Neuronal stem cell (in vitro differentiated cells): ENCODE measurements around the gene MEG3.

Source experiments
- DNase-seq: peaks from one replicate; pipeline ENCODE4 v3.0.0-alpha.2; 2013; ENCODE audit warnings: low spot score
- H2AFZ ChIP-seq: one replicate; pipeline ENCODE4 v1.6.1; 2013; ENCODE audit warnings: mild to moderate bottlenecking, low read length, inconsistent platforms
- H2AK5ac ChIP-seq: 2 replicates; pipeline ENCODE4 v1.6.1; 2013; ENCODE audit warnings: low read depth, mild to moderate bottlenecking, inconsistent platforms, low read length, moderate library complexity, mixed read lengths
- H2BK120ac ChIP-seq: 2 replicates; pipeline ENCODE4 v1.6.1; 2013; ENCODE audit warnings: low read depth, mild to moderate bottlenecking, inconsistent platforms, low read length, moderate library complexity, mixed read lengths
- H2BK12ac ChIP-seq: one replicate; pipeline ENCODE4 v1.6.1; 2013; ENCODE audit warnings: low read length, inconsistent platforms
- H2BK15ac ChIP-seq: 2 replicates; pipeline ENCODE4 v1.6.1; 2013; ENCODE audit warnings: mild to moderate bottlenecking, low read length, inconsistent platforms, mixed read lengths
- H2BK5ac ChIP-seq: one replicate; pipeline ENCODE4 v1.6.1; 2013; ENCODE audit warnings: inconsistent platforms, mild to moderate bottlenecking, low read length, moderate library complexity
- H3K14ac ChIP-seq: one replicate; pipeline ENCODE4 v1.6.1; 2013; ENCODE audit warnings: low read length, inconsistent platforms
- H3K18ac ChIP-seq: 2 replicates; pipeline ENCODE4 v1.6.1; 2013; ENCODE audit warnings: low read length, inconsistent platforms
- H3K23ac ChIP-seq: 2 replicates; pipeline ENCODE4 v1.6.1; 2013; ENCODE audit warnings: low read depth, mild to moderate bottlenecking, mixed read lengths, low read length, inconsistent platforms; ENCODE audit not compliant: poor library complexity
- H3K27ac ChIP-seq: replicated peaks from 3 replicates; pipeline ENCODE4 v1.5.1; 2013; ENCODE audit warnings: low read length, inconsistent platforms
- H3K27me3 ChIP-seq, 3 experiments: 2 replicates each; pipeline ENCODE4 v1.6.1; 2013; ENCODE audit warnings: low read length in 3 of 3, mild to moderate bottlenecking in 2 of 3, inconsistent platforms in 1 of 3, low read depth in 1 of 3, mixed read lengths in 1 of 3, moderate library complexity in 1 of 3; ENCODE audit not compliant: control insufficient read depth in 3 of 3, insufficient read depth in 3 of 3
- H3K36me3 ChIP-seq, 2 donors: replicated peaks in 1 of 2; 2 replicates each; pipeline ENCODE4 v1.6.1; 2013; ENCODE audit warnings: low read length in 2 of 2; ENCODE audit not compliant: control insufficient read depth in 2 of 2, insufficient read depth in 2 of 2
- H3K4ac ChIP-seq: 2 replicates; pipeline ENCODE4 v1.6.1; 2013; ENCODE audit warnings: inconsistent platforms, mild to moderate bottlenecking, low read length, moderate library complexity
- H3K4me1 ChIP-seq, 2 donors: 1 replicate in 1 of 2; 2 replicates in 1 of 2; pipeline ENCODE4 v1.6.1; 2013; ENCODE audit warnings: low read length in 2 of 2, low read depth in 1 of 2; ENCODE audit not compliant: control insufficient read depth in 2 of 2, insufficient read depth in 1 of 2
- H3K4me2 ChIP-seq: one replicate; pipeline ENCODE4 v1.6.1; 2013; ENCODE audit warnings: mild to moderate bottlenecking, low read length, inconsistent platforms; ENCODE audit not compliant: insufficient read depth, poor library complexity, severe bottlenecking
- H3K4me3 ChIP-seq, 2 donors: 2 replicates each; pipeline ENCODE4 v1.5.1; 2013; ENCODE audit warnings: low read length in 2 of 2, mild to moderate bottlenecking in 2 of 2, inconsistent platforms in 1 of 2, moderate library complexity in 1 of 2
- H3K79me1 ChIP-seq: one replicate; pipeline ENCODE4 v1.6.1; 2013; ENCODE audit warnings: low read depth, mild to moderate bottlenecking, inconsistent platforms, low read length, moderate library complexity
- H3K9ac ChIP-seq: one replicate; pipeline ENCODE4 v1.6.1; 2013; ENCODE audit warnings: mild to moderate bottlenecking, low read depth, low read length, inconsistent platforms; ENCODE audit not compliant: poor library complexity
- H3K9me3 ChIP-seq, 2 donors: replicated peaks in 1 of 2; 2 replicates each; pipeline versions ENCODE3 to v1.6.1; 2013; ENCODE audit warnings: low read length in 2 of 2, mild to moderate bottlenecking in 2 of 2, inconsistent platforms in 1 of 2, low read depth in 1 of 2, mixed read lengths in 1 of 2, moderate library complexity in 1 of 2; ENCODE audit not compliant: control insufficient read depth in 2 of 2, insufficient read depth in 1 of 2
- H4K8ac ChIP-seq: one replicate; pipeline ENCODE4 v1.6.1; 2013; ENCODE audit warnings: low read depth, mild to moderate bottlenecking, inconsistent platforms, low read length, moderate library complexity
- H4K91ac ChIP-seq: one replicate; pipeline ENCODE4 v1.6.1; 2013; ENCODE audit warnings: low read length, low read depth, mild to moderate bottlenecking, inconsistent platforms; ENCODE audit not compliant: poor library complexity
- WGBS, 2 donors: extraction: QIAGEN DNeasy Blood & Tissue Kit; methylation state at CpG; one replicate each; pipeline ENCODE4 v1.1.7; 2013; ENCODE audit warnings: missing lambda C conversion rate in 2 of 2, mixed read lengths in 1 of 2; ENCODE audit not compliant: insufficient read length in 2 of 2, insufficient replicate concordance in 1 of 2; ENCODE audit errors: extremely low coverage in 2 of 2; 5-methylcytosine and 5-hydroxymethylcytosine counted together

Gene MEG3

GRCh38 chr14:100824091-100824551 lies 1.8 kb upstream of the MEG3 start:
- H3K4me1 ChIP-seq: peaks cover 9 to 10% of the 10 kb centered on the region in 2 donors
- H4K91ac ChIP-seq: no peak overlapping the region
- H2AK5ac ChIP-seq: peak overlapping the region; percentile 99
- peaks cover 4% of the 10 kb centered on the region for H3K79me1 ChIP-seq
- no peak overlapping the region for H3K9ac ChIP-seq
- peak overlapping the region; percentile 93 for H3K18ac ChIP-seq
- H3K36me3 ChIP-seq: no peaks in the 10 kb centered on the region
- H3K14ac ChIP-seq: peak overlapping the region; percentile 32
- H3K9me3 ChIP-seq: peaks cover 16 to 22% of the 10 kb centered on the region in 2 donors
- H2BK120ac ChIP-seq: peak overlapping the region; percentile 49
- H4K8ac ChIP-seq: no peak overlapping the region
- H2BK5ac ChIP-seq: peak overlapping the region; percentile 99
- DNase-seq: no peak
- H3K27ac ChIP-seq: no peak overlapping the region
- H3K23ac ChIP-seq: no peak overlapping the region
- no CpG with 5 or more reads among the region's 32 CpGs for WGBS, 2 donors
- no peak overlapping the region for H3K4me3 ChIP-seq
- peak overlapping the region; percentile 92 for H2BK12ac ChIP-seq
- no peak overlapping the region for H2AFZ ChIP-seq
- H3K4ac ChIP-seq: peak overlapping the region; percentile 84
- no peak overlapping the region for H3K4me2 ChIP-seq
- no peaks in the 10 kb centered on the region for H3K27me3 ChIP-seq
- peak overlapping the region; percentile 63 for H2BK15ac ChIP-seq

DNA sequence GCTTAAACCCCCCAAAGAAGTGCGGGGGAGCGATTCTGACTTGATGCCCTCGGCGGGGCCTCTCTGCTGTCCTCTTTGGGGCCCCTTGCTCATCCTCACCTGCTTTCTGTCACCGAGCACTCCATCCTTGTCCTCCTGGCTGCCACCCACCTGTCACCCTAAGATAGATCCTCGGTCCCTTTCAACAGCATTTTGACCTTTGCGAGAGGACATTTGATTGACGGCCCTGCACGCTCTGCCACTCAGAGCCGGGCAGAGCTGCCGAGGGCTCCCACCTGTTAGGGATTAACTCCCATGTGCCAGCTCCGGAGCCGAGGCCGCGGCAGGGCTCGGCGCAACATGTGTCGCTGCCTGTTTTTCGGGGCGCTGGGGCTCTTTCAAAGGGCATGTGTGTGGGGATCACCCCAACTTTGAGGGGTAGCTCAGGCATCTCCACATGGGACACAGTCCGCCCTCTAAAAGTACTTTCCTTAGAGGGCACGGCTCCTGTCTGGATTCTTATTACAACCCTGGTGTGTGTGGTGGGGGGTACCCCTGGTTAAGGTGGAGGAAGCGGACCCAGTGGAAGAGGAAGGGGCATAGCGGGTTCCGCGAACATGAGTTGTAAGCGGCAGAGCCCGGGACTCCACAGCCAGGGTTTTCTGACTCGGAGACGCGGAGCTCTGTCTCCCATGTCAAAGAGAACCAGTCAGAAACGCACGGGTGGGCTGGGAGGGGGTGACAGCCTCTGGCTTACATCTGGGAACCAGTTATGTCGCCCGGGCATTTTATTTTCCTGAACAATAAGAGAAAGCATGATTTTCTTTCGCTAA lies 811 bp upstream of the MEG3 start:
- Histone ChIP-seq H3K27ac (no peak overlapping the region), H3K4ac (no peak overlapping the region), H2BK5ac (peak overlapping the region; percentile 99), H4K8ac (no peak overlapping the region), H3K27me3 (no peaks in the 10 kb centered on the region), H3K9ac (no peak overlapping the region), H3K18ac (peak overlapping the region; percentile 93), H2AFZ (no peak overlapping the region), H2BK12ac (peak overlapping the region; percentile 98), H3K4me2 (no peak overlapping the region), H3K9me3 (peaks cover 16 to 22% of the 10 kb centered on the region in 2 donors), H4K91ac (peak overlapping the region; percentile 68), H3K14ac (no peak overlapping the region), H3K4me3 (no peak overlapping the region), H2AK5ac (peak overlapping the region; percentile 99), H3K4me1 (peaks cover 17% of the 10 kb centered on the region in 2 donors), H3K36me3 (no peaks in the 10 kb centered on the region), H2BK120ac (peak overlapping the region; percentile 67), H3K79me1 (no peaks in the 10 kb centered on the region), H2BK15ac (peak overlapping the region; percentile 96), H3K23ac (no peak overlapping the region)
- no CpG with 5 or more reads among the region's 36 CpGs for WGBS, 2 donors
- no peak for DNase-seq

GRCh38 chr14:100826391-100827100 lies 628 bp downstream of the MEG3 start:
- Histone ChIP-seq H2BK12ac (peak overlapping the region; percentile 98), H3K27ac (peak overlapping the region; percentile 8)
- no CpG with 5 or more reads among the region's 27 CpGs for WGBS, 2 donors

More at GRCh38 chr14:100826391-100827100, 628 bp downstream of the MEG3 start:
- H2BK5ac ChIP-seq: peak overlapping the region; percentile 99
- peak overlapping the region; percentile 85 for H3K4ac ChIP-seq
- H3K27me3 ChIP-seq: no peaks in the 10 kb centered on the region
- H2BK120ac ChIP-seq: peak overlapping the region; percentile 67
- peak overlapping the region in 1 of 2 donors; percentile 48 for H3K4me3 ChIP-seq
- no peak overlapping the region for H4K91ac ChIP-seq
- peaks cover 23 to 31% of the 10 kb centered on the region in 2 donors for H3K4me1 ChIP-seq
- peak overlapping the region; percentile 96 for H2BK15ac ChIP-seq
- no peak overlapping the region for H4K8ac ChIP-seq
- peak overlapping the region; percentile 99 for H2AK5ac ChIP-seq
- H3K18ac ChIP-seq: peak overlapping the region; percentile 90
- H3K9ac ChIP-seq: no peak overlapping the region
- no peak overlapping the region for H3K23ac ChIP-seq
- H2AFZ ChIP-seq: no peak overlapping the region
- no peak overlapping the region for H3K4me2 ChIP-seq
- DNase-seq: no peak
- H3K36me3 ChIP-seq: no peaks in the 10 kb centered on the region
- no peak overlapping the region for H3K14ac ChIP-seq
- peaks cover 16 to 22% of the 10 kb centered on the region in 2 donors for H3K9me3 ChIP-seq
- no peaks in the 10 kb centered on the region for H3K79me1 ChIP-seq
